ENCODE measurements around the gene ADA. TPM values are rescaled to one million over a fixed set of nuclear protein-coding genes. Genes with fewer than 3 reads are reported as not detected.

ADA gene
- total and polyA plus RNA-seq, 2 of the 13 experiments (the other 11 are each of a cell fraction or from before 2014, with no cell fraction given) = 2.5 to 11.3 TPM

- TF ChIP-seq ZC3H4 (CRISPR knock-in tag; IDR thresholded peaks at IDR 0.05; ENCODE audit: borderline replicate concordance) (peak; percentile 42; the same call in 1 of the 2 replicates), PLRG1 (conservative IDR thresholded peaks at IDR 0.05) (no peak), SRF (IDR thresholded peaks at IDR 0.05; ENCODE audit: low read depth, low read length) (no peak), MBD4 (IDR thresholded peaks at IDR 0.05; ENCODE audit: borderline replicate concordance, low read length) (no peak), ZNF570 (CRISPR knock-in tag; IDR thresholded peaks at IDR 0.05; ENCODE audit: borderline replicate concordance) (no peak), ZNF879 (CRISPR knock-in tag; IDR thresholded peaks at IDR 0.05) (peak; percentile 93), GABPA (IDR thresholded peaks at IDR 0.05; ENCODE audit: low read depth, low read length) (no peak), GABPA (CRISPR knock-in tag; IDR thresholded peaks at IDR 0.05; ENCODE audit: low read depth) (peak; percentile 90), ZBTB37 (CRISPR knock-in tag; IDR thresholded peaks at IDR 0.05) (no peak), ATM (IDR thresholded peaks at IDR 0.05; ENCODE audit: borderline replicate concordance) (no peak), SCMH1 (CRISPR knock-in tag; IDR thresholded peaks at IDR 0.05; ENCODE audit: borderline replicate concordance) (no peak), ZNF335 (CRISPR knock-in tag; IDR thresholded peaks at IDR 0.05) (no peak; the same call in 1 of the 2 replicates), NONO (IDR thresholded peaks at IDR 0.05) (no peak), NONO (CRISPR knock-in tag; conservative IDR thresholded peaks at IDR 0.05) (peak; percentile 74; the same call in 1 of the 2 replicates), MATR3 (CRISPR knock-in tag; IDR thresholded peaks at IDR 0.05) (no peak), ZNF678 (CRISPR knock-in tag; IDR thresholded peaks at IDR 0.05) (peak; percentile 83; the same call in 1 of the 2 replicates), ZNF75D (CRISPR knock-in tag; IDR thresholded peaks at IDR 0.05; ENCODE audit: borderline replicate concordance) (no peak), ARNT2 (CRISPR knock-in tag; IDR thresholded peaks at IDR 0.05; ENCODE audit: low read depth) (peak; percentile 77), MED1 (CRISPR knock-in tag; IDR thresholded peaks at IDR 0.05) (peak; percentile 77), NFIB (CRISPR knock-in tag; IDR thresholded peaks at IDR 0.05; ENCODE audit: borderline replicate concordance) (no peak), DNMT3B (CRISPR knock-in tag; conservative IDR thresholded peaks at IDR 0.05) (no peak), PAXIP1 (CRISPR knock-in tag; conservative IDR thresholded peaks at IDR 0.05) (peak; percentile 61), KAT7 (CRISPR knock-in tag; IDR thresholded peaks at IDR 0.05; ENCODE audit: borderline replicate concordance) (peak; percentile 66; the same call in 1 of the 2 replicates), NFE2 (CRISPR knock-in tag; IDR thresholded peaks at IDR 0.05) (no peak), HCFC1 (IDR thresholded peaks at IDR 0.05; ENCODE audit: low read depth, low read length) (peak; percentile 46; the same call in 1 of the 2 replicates), GATA4 (IDR thresholded peaks at IDR 0.05; ENCODE audit: borderline replicate concordance, low read depth) (no peak), CENPBD1 (CRISPR knock-in tag; IDR thresholded peaks at IDR 0.05; ENCODE audit: borderline replicate concordance, low read depth) (no peak), ZNF549 (CRISPR knock-in tag; IDR thresholded peaks at IDR 0.05) (no peak)
Observed at GRCh38 chr20:44609516-44610312, 41.8 kb downstream of the ADA start (continued).

Measured in HepG2 (cell line).